Measurements from ENCODE around the gene DGKB.

GRCh38 chr7:14483663-14484062 lies 418.9 kb downstream of the DGKB start:
- TF ChIP-seq, protein P1, sequence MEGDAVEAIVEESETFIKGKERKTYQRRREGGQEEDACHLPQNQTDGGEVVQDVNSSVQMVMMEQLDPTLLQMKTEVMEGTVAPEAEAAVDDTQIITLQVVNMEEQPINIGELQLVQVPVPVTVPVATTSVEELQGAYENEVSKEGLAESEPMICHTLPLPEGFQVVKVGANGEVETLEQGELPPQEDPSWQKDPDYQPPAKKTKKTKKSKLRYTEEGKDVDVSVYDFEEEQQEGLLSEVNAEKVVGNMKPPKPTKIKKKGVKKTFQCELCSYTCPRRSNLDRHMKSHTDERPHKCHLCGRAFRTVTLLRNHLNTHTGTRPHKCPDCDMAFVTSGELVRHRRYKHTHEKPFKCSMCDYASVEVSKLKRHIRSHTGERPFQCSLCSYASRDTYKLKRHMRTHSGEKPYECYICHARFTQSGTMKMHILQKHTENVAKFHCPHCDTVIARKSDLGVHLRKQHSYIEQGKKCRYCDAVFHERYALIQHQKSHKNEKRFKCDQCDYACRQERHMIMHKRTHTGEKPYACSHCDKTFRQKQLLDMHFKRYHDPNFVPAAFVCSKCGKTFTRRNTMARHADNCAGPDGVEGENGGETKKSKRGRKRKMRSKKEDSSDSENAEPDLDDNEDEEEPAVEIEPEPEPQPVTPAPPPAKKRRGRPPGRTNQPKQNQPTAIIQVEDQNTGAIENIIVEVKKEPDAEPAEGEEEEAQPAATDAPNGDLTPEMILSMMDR (IDR thresholded peaks at IDR 0.05), result no peak
- TF ChIP-seq POLR2AphosphoS5 (IDR thresholded peaks at IDR 0.05) (no peak), POLR2A (IDR thresholded peaks at IDR 0.05) (no peak)
